Loucy (cell line): Measurements from ENCODE around the gene ANO2.

Experiments
- CTCF ChIP-seq: fragments of 200-600 bp; sonication (generic); conservative IDR thresholded peaks from 2 replicates; pipeline ENCODE4 v1.5.1; 2014; ENCODE audit warnings: mild to moderate bottlenecking, antibody characterized with exemption, low read length
- EZH2phosphoT487 ChIP-seq: fragments of 200-600 bp; IDR thresholded peaks from 2 replicates; pipeline ENCODE4 v1.6.1; 2018; ENCODE audit warnings: antibody characterized with exemption, mild to moderate bottlenecking, moderate library complexity, borderline replicate concordance

DNA sequence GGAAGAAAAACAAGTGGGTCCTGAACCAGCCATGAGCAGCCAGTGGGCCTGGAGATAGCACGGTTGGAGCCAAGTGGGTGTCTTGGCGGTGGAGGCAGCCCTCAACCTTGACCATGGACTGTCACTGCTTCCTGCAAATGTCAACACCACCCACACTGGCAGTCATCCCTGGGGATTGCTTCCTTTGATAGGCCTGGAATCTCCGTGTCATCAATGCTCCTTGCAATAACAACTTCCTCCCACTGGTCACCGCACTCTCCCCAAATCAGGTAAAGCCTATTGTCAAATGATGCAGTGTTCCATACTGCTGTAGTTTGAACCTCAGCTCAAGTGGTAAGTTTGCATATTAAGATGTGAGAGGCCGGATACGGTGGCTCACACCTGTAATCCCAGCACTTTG lies 384.0 kb downstream of the ANO2 start:
- TF ChIP-seq CTCF (no peak), EZH2phosphoT487 (no peak)
